ENCODE data around the gene NOTCH1.
"Not testable (repeated sequence)": the region's sequence is repeated elsewhere in the genome, so short reads cannot be mapped to it uniquely, and the experiment has no call there.

Gene NOTCH1

GRCh38 chr9:136564379-136564988, 18.6 kb upstream of the NOTCH1 start:
- DNase-seq = no peak

- no peak for DNase-seq
Observed at GRCh38 chr9:136563646-136564325, 17.9 kb upstream of the NOTCH1 start.

- no peak for DNase-seq
Observed at GRCh38 chr9:136562746-136563495, 17.1 kb upstream of the NOTCH1 start.

GRCh38 chr9:136561779-136562178, 15.9 kb upstream of the NOTCH1 start:
- DNase-seq = no peak

GRCh38 chr9:136560586-136560985, 14.7 kb upstream of the NOTCH1 start:
- DNase-seq = no peak

GRCh38 chr9:136559371-136559770, 13.5 kb upstream of the NOTCH1 start:
- DNase-seq = not testable (repeated sequence)

GRCh38 chr9:136558846-136559245, 13.0 kb upstream of the NOTCH1 start:
- DNase-seq = not testable (repeated sequence)

GRCh38 chr9:136558373-136558772, 12.5 kb upstream of the NOTCH1 start:
- no peak for DNase-seq

- no peak for DNase-seq
Observed at GRCh38 chr9:136557036-136557435, 11.2 kb upstream of the NOTCH1 start.

GRCh38 chr9:136556166-136556565, 10.3 kb upstream of the NOTCH1 start:
- no peak for DNase-seq

GRCh38 chr9:136554870-136555269, 9.0 kb upstream of the NOTCH1 start:
- DNase-seq = no peak

GRCh38 chr9:136553581-136553980, 7.7 kb upstream of the NOTCH1 start:
- no peak for DNase-seq

GRCh38 chr9:136552117-136552703, 6.4 kb upstream of the NOTCH1 start:
- DNase-seq = no peak

- DNase-seq = no peak
Observed at GRCh38 chr9:136551401-136552116, 5.7 kb upstream of the NOTCH1 start.

- DNase-seq = no peak
Observed at GRCh38 chr9:136550439-136551289, 4.8 kb upstream of the NOTCH1 start.

- DNase-seq = no peak
Observed at GRCh38 chr9:136549010-136549980, 3.4 kb upstream of the NOTCH1 start.

GRCh38 chr9:136547508-136548215, 1.8 kb upstream of the NOTCH1 start:
- no peak for DNase-seq

- DNase-seq = peak; percentile 50
Observed at GRCh38 chr9:136546697-136547501, 1.1 kb upstream of the NOTCH1 start.

GRCh38 chr9:136545692-136545964, 220 bp downstream of the NOTCH1 start:
- DNase-seq = no peak

Measured in stimulated activated CD4-positive, alpha-beta T cell treated with anti-CD3 and anti-CD28 coated beads, Interleukin-4, amount 100 ng/mL, for 24 hours (primary cell).